ENCODE data around the gene CD151. TPM values are rescaled to one million over a fixed set of nuclear protein-coding genes. Genes with fewer than 3 reads are reported as not detected.

The CD151 gene
- total RNA-seq, 1 experiment from 2014 or later = 296 TPM

DNA sequence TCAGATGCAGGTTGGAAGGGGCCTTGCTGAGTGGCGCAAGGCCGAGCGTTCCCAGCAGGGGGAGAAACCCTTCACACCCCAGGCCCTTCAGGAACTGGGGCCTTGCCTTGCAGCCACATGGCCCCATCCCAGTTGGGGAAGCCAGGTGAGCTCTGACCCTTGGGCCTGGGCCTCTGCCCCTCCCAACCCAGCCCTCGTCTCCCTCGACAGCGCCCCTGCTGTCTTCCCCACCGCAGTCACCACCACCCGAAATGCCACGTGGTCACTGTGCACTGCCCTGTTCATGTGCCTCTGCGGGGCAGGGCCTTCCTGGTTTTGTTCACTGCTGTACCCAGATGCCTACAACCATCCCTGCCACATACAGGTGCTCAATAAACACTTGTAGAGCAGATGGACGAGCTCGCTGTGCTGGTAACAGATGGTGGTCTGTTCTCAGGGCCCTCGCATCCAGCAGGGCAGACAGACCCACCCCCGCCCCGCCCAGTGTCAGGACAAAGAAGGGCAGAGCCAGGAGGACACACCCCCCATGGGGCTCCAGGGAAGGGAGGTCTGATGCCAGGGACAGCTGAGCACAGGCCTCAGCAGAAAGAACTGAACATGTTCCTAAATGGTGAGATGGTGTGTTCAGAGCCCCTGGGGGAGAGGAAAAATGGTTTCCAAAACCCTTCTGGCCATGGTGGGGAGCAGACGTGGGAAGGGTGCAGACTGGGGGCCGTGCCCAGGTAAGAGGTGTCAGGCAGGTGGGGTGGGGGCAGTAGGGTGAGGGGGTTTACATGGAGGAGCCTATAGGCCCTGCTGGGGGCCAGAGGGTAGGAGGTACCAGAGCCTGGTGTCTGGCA is 5.9 kb downstream of the CD151 start:
- intact Hi-C loops (cut with micrococcal nuclease) = no loop called here
- H3K4me1 ChIP-seq (ENCODE audit: control insufficient read depth in 1 of 2, insufficient read depth in 2 of 2, low read length in 2 of 2) = peaks cover 34 to 73% of the 10 kb centered on the region in 2 experiments
- BruUV-seq (replicated peaks) = no TSS peak
- peaks cover 83% of the 10 kb centered on the region for H3K79me2 ChIP-seq (ENCODE audit: insufficient read depth, low read length)
- no peaks in the 10 kb centered on the region for H3K9me3 ChIP-seq (ENCODE audit: control insufficient read depth in 1 of 2, insufficient read depth in 1 of 2, low read depth in 1 of 2, low read length in 2 of 2)
- DNase-seq (ENCODE audit: low read depth, low spot score) (no peak), ATAC-seq (peak; percentile 41)
- H3K9me2 ChIP-seq (ENCODE audit: insufficient read depth) = no peaks in the 10 kb centered on the region
- H3K36me3 ChIP-seq (ENCODE audit: control insufficient read depth in 1 of 2, insufficient read depth in 2 of 2, low read length in 2 of 2) = peaks cover 3 to 44% of the 10 kb centered on the region in 2 experiments; a peak in 3 of 4 replicates
- H3K4me2 ChIP-seq (ENCODE audit: low read length) = peak overlapping the region; percentile 92
- TF ChIP-seq EGR1 (IDR thresholded peaks at IDR 0.05; ENCODE audit: low read depth) (no peak), POLR2AphosphoS5 (IDR thresholded peaks at IDR 0.05; ENCODE audit: low read depth, low read length) (peak; percentile 17), EZH2 (IDR thresholded peaks at IDR 0.05) (no peak), CEBPB (IDR thresholded peaks at IDR 0.05; ENCODE audit: low read depth) (no peak), CTCF (IDR thresholded peaks at IDR 0.05 in 2 of 3, conservative IDR thresholded peaks at IDR 0.05 in 1 of 3; ENCODE audit: borderline replicate concordance in 1 of 3, insufficient read depth in 1 of 3, low read depth in 2 of 3, low read length in 2 of 3) (peak in 2 of 3 experiments; percentile 48 to 58; a peak in 3 of 6 replicates), TCF7L2 (IDR thresholded peaks at IDR 0.05; ENCODE audit: borderline replicate concordance, extremely low read depth, insufficient read depth, insufficient read length) (no peak), EZH2phosphoT487 (IDR thresholded peaks at IDR 0.05; ENCODE audit: borderline replicate concordance) (no peak)
- H3K9ac ChIP-seq (ENCODE audit: low read length) = peak overlapping the region; percentile 42
- H3K27ac ChIP-seq (ENCODE audit: low read depth, low read length) = peak overlapping the region; percentile 97
- no peak overlapping the region for H2AFZ ChIP-seq (ENCODE audit: low read depth, low read length, poor library complexity, severe bottlenecking)
- ChIA-PET RAD21 (ENCODE audit: low non-redundant PET in 1 of 2, low total read pairs in 2 of 2, uncharacterized antibody in 2 of 2, unreplicated experiment in 2 of 2) (no interaction called here), CTCF (interaction anchor here (1.0 kb wide), 1 partner anchor 29 kb away, joined by 7 read pairs; the partner anchor contains the start of gene RPLP2), POLR2A (interaction anchor here (0.6 to 1.2 kb wide), 3 partner anchors 17 to 43 kb away, joined by 3 to 6 read pairs (median 4); no protein-coding TSS in a partner anchor)
- H3K27me3 ChIP-seq (ENCODE audit: insufficient read depth, low read length) = no peaks in the 10 kb centered on the region
- peaks cover 23% of the 10 kb centered on the region; the same call in 1 of the 2 replicates for H4K20me1 ChIP-seq (ENCODE audit: insufficient read depth)
- no peak overlapping the region for H3K4me3 ChIP-seq (replicated peaks in 1 of 2; ENCODE audit: low read depth in 1 of 2, low read length in 2 of 2)
